GM12878 (cell line): Measurements from ENCODE around the gene FSIP1. TPM values are rescaled to one million over a fixed set of nuclear protein-coding genes. Genes with fewer than 3 reads are reported as not detected.

Source experiments
- ATAC-seq: fragments of 200-7000 bp; cut with Tn5 transposase; 3 replicates; pipeline ENCODE4 v1.9.1; 2020; ENCODE audit warnings: mild to moderate bottlenecking, moderate library complexity
- BruUV-seq: library from RNA; stranded (reverse); fragments of 400-500 nt; replicated peaks from 2 replicates; lab custom pipeline; 2021; lab: Mats Ljungman, UMichigan
- CTCF ChIA-PET: fragments of 300-600 bp; sonication (Branson Sonifier 250); formaldehyde crosslinking; extraction: SDS; loops from one replicate; lab custom pipeline; 2021; ENCODE audit warnings: inconsistent platforms; lab: Yijun Ruan, JAX
- POLR2A ChIA-PET: fragments of 350-600 bp; formaldehyde crosslinking; extraction: SDS; loops from one replicate; lab custom pipeline; 2021; ENCODE audit warnings: inconsistent platforms; lab: Charles Lee
- RAD21 ChIA-PET: fragments of 300-600 bp; sonication (Branson Sonifier 250); formaldehyde crosslinking; loops from one replicate; lab custom pipeline; 2023; ENCODE audit warnings: antibody characterized with exemption; ENCODE audit not compliant: unreplicated experiment; lab: Charles Lee
- SMC1A ChIA-PET: fragments of 300-600 bp; sonication (Branson Sonifier 250); formaldehyde crosslinking; loops from one replicate; lab custom pipeline; 2023; ENCODE audit not compliant: unreplicated experiment, uncharacterized antibody; lab: Charles Lee
- DNase-seq: peaks from one replicate; pipeline ENCODE4 v3.0.0-alpha.2; 2011; ENCODE audit warnings: low read depth, low spot score
- FAIRE-seq: peaks from 3 replicates; lab custom pipeline; 2011; peaks lifted over from hg19 to GRCh38; lab: Jason Lieb, UNC
- H2AFZ ChIP-seq: 2 replicates; pipeline ENCODE4 v1.6.0; 2011; ENCODE audit warnings: low read depth, low read length, control low read depth; ENCODE audit not compliant: control insufficient read depth
- H3K27ac ChIP-seq: 2 replicates; pipeline ENCODE4 v1.5.1; 2011; ENCODE audit warnings: control low read depth; ENCODE audit not compliant: control insufficient read depth, insufficient read depth
- H3K27me3 ChIP-seq, 2 experiments: replicated peaks in 1 of 2; 2 replicates each; pipeline versions ENCODE4 v1.6.0 to v1.6.1; 2011; ENCODE audit warnings: low read length in 1 of 2; ENCODE audit not compliant: control insufficient read depth in 2 of 2, insufficient read depth in 2 of 2
- H3K36me3 ChIP-seq, 2 experiments: 2 replicates each; pipeline ENCODE4 v1.5.1; 2011; ENCODE audit warnings: low read length in 1 of 2; ENCODE audit not compliant: control insufficient read depth in 2 of 2, insufficient read depth in 2 of 2
- H3K4me1 ChIP-seq: 2 replicates; pipeline ENCODE4 v1.6.1; 2011; ENCODE audit warnings: mild to moderate bottlenecking, low read length, moderate library complexity, mixed read lengths; ENCODE audit not compliant: control insufficient read depth, insufficient read depth
- H3K4me2 ChIP-seq: 2 replicates; pipeline ENCODE4 v1.6.0; 2011; ENCODE audit warnings: control low read depth; ENCODE audit not compliant: control insufficient read depth, insufficient read depth
- H3K4me3 ChIP-seq: fragments of 200-600 bp; sonication (generic); 2 replicates; pipeline ENCODE4 v1.5.1; 2016
- H3K79me2 ChIP-seq: 2 replicates; pipeline ENCODE4 v1.6.0; 2011; ENCODE audit warnings: low read length; ENCODE audit not compliant: control insufficient read depth, insufficient read depth
- H3K9ac ChIP-seq: 2 replicates; pipeline ENCODE4 v1.8.0; 2011; ENCODE audit warnings: low read length, control low read depth, mixed read lengths; ENCODE audit not compliant: control insufficient read depth, insufficient read depth
- H3K9me3 ChIP-seq: replicated peaks from 3 replicates; pipeline ENCODE4 v1.5.1; 2011; ENCODE audit warnings: mild to moderate bottlenecking, low read length; ENCODE audit not compliant: control insufficient read depth, insufficient read depth
- H4K20me1 ChIP-seq: 2 replicates; pipeline ENCODE4 v1.6.0; 2011; ENCODE audit not compliant: control insufficient read depth, insufficient read depth
- CREM ChIP-seq: IDR thresholded peaks from 2 replicates; pipeline ENCODE4 v1.6.1; 2014; ENCODE audit warnings: antibody characterized with exemption, low read depth
- NFXL1 ChIP-seq: fragments of 450-650 bp; IDR thresholded peaks from 2 replicates; pipeline ENCODE4 v1.6.1; 2017; ENCODE audit warnings: antibody characterized with exemption, mild to moderate bottlenecking, borderline replicate concordance
- NR2F1 ChIP-seq: fragments of 450-650 bp; conservative IDR thresholded peaks from 2 replicates; pipeline ENCODE4 v1.6.1; 2017; ENCODE audit warnings: mild to moderate bottlenecking
- RB1 ChIP-seq: fragments of 450-650 bp; formaldehyde crosslinking; IDR thresholded peaks from 2 replicates; pipeline ENCODE4 v1.6.1; 2017; ENCODE audit warnings: mild to moderate bottlenecking, borderline replicate concordance
- RELA ChIP-seq: fragments of 450-650 bp; IDR thresholded peaks from 2 replicates; pipeline ENCODE4 v1.8.0; 2014; ENCODE audit warnings: borderline replicate concordance; ENCODE audit not compliant: partially characterized antibody
- STAT3 ChIP-seq: IDR thresholded peaks from 2 replicates; pipeline ENCODE4 v1.6.1; 2011; ENCODE audit warnings: low read depth, low read length, improper control_type of control experiment
- WGBS: methylation state at CpG from one replicate; pipeline ENCODE4 v1.1.6; 2016; ENCODE audit warnings: low lambda C conversion rate; ENCODE audit not compliant: insufficient replicate concordance, insufficient coverage; ENCODE audit errors: missing lambda C conversion rate; 5-methylcytosine and 5-hydroxymethylcytosine counted together
- in situ Hi-C: fragments of 300-500 bp; cut with MboI; formaldehyde crosslinking; loops from 9 replicates; pipeline ENCODE4 v1.14.3; 2018; ENCODE audit warnings: mixed read lengths
- intact Hi-C: fragments of 100-400 bp; cut with micrococcal nuclease; formaldehyde crosslinking; loops from one replicate; pipeline ENCODE4 v1.14.2; 2022; ENCODE audit not compliant: unreplicated experiment
- polyA plus RNA-seq, 11 experiments: library from polyadenylated mRNA; depleted of rRNA in 4 of 11; unstranded in 6 of 11; stranded (reverse) in 5 of 11; fragments of >200 nt; fragmentation: Nextera tagmentation in 4 of 11; fragmentation: Illumina TruSeq in 1 of 11; extraction: Ambion mirVana in 4 of 11; extraction: Trizol in 1 of 11; gene quantifications; 1 replicate in 1 of 11; 2 replicates in 10 of 11; pipeline versions ENCODE4 v1.2.1 to v1.2.3, GENCODE V29; 2011 to 2016; ENCODE audit warnings: inconsistent platforms in 2 of 11, missing spikeins in 2 of 11, low read depth in 1 of 11
- total RNA-seq, 4 experiments: library from RNA; depleted of rRNA in 3 of 4; stranded (reverse); fragments of >200 nt in 3 of 4; fragmentation: Illumina TruSeq in 1 of 4; extraction: Trizol in 1 of 4; gene quantifications; 2 replicates each; pipeline versions ENCODE4 v1.2.1 to v1.2.3, GENCODE V29; 2013 to 2021
- TF ChIP-seq, protein P1 (sequence below): fragments of 150-350 bp; IDR thresholded peaks from 2 replicates; pipeline ENCODE4 v1.6.1; 2016; ENCODE audit warnings: low read depth, low read length
- TF ChIP-seq, protein P2 (sequence below): fragments of 450-650 bp; IDR thresholded peaks from 2 replicates; pipeline ENCODE4 v1.6.1; 2018; ENCODE audit warnings: borderline replicate concordance, mild to moderate bottlenecking; ENCODE audit not compliant: partially characterized antibody
- TF ChIP-seq, protein P3 (sequence below): fragments of 450-650 bp; IDR thresholded peaks from 2 replicates; pipeline ENCODE4 v1.6.1; 2017; ENCODE audit warnings: mild to moderate bottlenecking, moderate library complexity

The FSIP1 gene
- total and polyA plus RNA-seq, 10 of the 15 experiments (the other 5 are each of a cell fraction or from before 2014, with no cell fraction given): 0.15 to 0.67 (median 0.35) TPM

DNA sequence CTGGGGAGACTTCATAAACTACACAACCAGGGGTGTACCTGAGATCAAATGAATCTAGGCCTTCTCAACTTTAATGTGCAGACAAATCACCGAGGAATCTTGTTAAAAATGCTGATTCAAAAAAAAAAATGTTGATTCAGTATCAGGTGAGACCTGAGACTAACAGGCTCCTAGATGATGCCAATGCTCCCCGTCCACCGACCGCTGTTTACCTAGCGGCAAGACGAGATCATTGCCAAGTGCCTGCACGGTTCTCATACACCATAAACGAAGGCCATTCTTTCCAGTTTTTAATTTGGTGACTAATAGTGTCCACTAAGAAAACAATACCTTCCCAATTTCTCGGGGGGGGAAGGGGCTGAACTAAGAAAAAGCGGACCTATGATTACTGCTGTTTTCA lies 2.5 kb upstream of the FSIP1 start:
- ChIA-PET CTCF (interaction anchor here (0.7 to 4.2 kb wide), 19 partner anchors 11 to 490 kb away, joined by 3 to 23 read pairs (median 4); no protein-coding TSS in a partner anchor), POLR2A (no interaction called here), RAD21 (interaction anchor here (0.9 to 2.0 kb wide), 4 partner anchors 27 to 311 kb away, joined by 3 to 9 read pairs (median 3); no protein-coding TSS in a partner anchor), SMC1A (interaction anchor here (0.7 to 2.4 kb wide), 10 partner anchors 11 to 322 kb away, joined by 3 to 14 read pairs (median 4); no protein-coding TSS in a partner anchor)
- Histone ChIP-seq H3K9ac (no peak overlapping the region), H3K4me3 (no peak overlapping the region), H4K20me1 (no peaks in the 10 kb centered on the region), H3K27ac (no peak overlapping the region), H3K4me2 (no peak overlapping the region), H3K27me3 (no peaks in the 10 kb centered on the region), H2AFZ (no peak overlapping the region), H3K4me1 (peaks cover 17% of the 10 kb centered on the region), H3K36me3 (no peaks in the 10 kb centered on the region; a peak in 1 of 4 replicates), H3K79me2 (peaks cover 12% of the 10 kb centered on the region), H3K9me3 (no peaks in the 10 kb centered on the region)
- no peak for TF ChIP-seq RB1
- TF ChIP-seq STAT3: no peak
- TF ChIP-seq, protein P1, sequence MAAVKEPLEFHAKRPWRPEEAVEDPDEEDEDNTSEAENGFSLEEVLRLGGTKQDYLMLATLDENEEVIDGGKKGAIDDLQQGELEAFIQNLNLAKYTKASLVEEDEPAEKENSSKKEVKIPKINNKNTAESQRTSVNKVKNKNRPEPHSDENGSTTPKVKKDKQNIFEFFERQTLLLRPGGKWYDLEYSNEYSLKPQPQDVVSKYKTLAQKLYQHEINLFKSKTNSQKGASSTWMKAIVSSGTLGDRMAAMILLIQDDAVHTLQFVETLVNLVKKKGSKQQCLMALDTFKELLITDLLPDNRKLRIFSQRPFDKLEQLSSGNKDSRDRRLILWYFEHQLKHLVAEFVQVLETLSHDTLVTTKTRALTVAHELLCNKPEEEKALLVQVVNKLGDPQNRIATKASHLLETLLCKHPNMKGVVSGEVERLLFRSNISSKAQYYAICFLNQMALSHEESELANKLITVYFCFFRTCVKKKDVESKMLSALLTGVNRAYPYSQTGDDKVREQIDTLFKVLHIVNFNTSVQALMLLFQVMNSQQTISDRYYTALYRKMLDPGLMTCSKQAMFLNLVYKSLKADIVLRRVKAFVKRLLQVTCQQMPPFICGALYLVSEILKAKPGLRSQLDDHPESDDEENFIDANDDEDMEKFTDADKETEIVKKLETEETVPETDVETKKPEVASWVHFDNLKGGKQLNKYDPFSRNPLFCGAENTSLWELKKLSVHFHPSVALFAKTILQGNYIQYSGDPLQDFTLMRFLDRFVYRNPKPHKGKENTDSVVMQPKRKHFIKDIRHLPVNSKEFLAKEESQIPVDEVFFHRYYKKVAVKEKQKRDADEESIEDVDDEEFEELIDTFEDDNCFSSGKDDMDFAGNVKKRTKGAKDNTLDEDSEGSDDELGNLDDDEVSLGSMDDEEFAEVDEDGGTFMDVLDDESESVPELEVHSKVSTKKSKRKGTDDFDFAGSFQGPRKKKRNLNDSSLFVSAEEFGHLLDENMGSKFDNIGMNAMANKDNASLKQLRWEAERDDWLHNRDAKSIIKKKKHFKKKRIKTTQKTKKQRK: no peak
- TF ChIP-seq CREM: no peak
- TF ChIP-seq NFXL1: no peak
- TF ChIP-seq, protein P2, sequence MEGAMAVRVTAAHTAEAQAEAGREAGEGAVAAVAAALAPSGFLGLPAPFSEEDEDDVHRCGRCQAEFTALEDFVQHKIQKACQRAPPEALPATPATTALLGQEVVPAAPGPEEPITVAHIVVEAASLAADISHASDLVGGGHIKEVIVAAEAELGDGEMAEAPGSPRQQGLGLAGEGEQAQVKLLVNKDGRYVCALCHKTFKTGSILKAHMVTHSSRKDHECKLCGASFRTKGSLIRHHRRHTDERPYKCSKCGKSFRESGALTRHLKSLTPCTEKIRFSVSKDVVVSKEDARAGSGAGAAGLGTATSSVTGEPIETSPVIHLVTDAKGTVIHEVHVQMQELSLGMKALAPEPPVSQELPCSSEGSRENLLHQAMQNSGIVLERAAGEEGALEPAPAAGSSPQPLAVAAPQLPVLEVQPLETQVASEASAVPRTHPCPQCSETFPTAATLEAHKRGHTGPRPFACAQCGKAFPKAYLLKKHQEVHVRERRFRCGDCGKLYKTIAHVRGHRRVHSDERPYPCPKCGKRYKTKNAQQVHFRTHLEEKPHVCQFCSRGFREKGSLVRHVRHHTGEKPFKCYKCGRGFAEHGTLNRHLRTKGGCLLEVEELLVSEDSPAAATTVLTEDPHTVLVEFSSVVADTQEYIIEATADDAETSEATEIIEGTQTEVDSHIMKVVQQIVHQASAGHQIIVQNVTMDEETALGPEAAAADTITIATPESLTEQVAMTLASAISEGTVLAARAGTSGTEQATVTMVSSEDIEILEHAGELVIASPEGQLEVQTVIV: no peak
- no peak for TF ChIP-seq RELA
- TF ChIP-seq NR2F1: no peak
- TF ChIP-seq, protein P3, sequence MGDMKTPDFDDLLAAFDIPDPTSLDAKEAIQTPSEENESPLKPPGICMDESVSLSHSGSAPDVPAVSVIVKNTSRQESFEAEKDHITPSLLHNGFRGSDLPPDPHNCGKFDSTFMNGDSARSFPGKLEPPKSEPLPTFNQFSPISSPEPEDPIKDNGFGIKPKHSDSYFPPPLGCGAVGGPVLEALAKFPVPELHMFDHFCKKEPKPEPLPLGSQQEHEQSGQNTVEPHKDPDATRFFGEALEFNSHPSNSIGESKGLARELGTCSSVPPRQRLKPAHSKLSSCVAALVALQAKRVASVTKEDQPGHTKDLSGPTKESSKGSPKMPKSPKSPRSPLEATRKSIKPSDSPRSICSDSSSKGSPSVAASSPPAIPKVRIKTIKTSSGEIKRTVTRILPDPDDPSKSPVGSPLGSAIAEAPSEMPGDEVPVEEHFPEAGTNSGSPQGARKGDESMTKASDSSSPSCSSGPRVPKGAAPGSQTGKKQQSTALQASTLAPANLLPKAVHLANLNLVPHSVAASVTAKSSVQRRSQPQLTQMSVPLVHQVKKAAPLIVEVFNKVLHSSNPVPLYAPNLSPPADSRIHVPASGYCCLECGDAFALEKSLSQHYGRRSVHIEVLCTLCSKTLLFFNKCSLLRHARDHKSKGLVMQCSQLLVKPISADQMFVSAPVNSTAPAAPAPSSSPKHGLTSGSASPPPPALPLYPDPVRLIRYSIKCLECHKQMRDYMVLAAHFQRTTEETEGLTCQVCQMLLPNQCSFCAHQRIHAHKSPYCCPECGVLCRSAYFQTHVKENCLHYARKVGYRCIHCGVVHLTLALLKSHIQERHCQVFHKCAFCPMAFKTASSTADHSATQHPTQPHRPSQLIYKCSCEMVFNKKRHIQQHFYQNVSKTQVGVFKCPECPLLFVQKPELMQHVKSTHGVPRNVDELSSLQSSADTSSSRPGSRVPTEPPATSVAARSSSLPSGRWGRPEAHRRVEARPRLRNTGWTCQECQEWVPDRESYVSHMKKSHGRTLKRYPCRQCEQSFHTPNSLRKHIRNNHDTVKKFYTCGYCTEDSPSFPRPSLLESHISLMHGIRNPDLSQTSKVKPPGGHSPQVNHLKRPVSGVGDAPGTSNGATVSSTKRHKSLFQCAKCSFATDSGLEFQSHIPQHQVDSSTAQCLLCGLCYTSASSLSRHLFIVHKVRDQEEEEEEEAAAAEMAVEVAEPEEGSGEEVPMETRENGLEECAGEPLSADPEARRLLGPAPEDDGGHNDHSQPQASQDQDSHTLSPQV: no peak
- 95% methylated on average over 10 of the region's 10 CpGs for WGBS
- in situ Hi-C loops: loop anchor here (5.0 to 10.0 kb wide), 3 partner anchors 92 to 490 kb away; partner anchors contain the start of gene BMF
- FAIRE-seq (no peak), ATAC-seq (no peak), DNase-seq (no peak)
- intact Hi-C loops: loop anchor here (5.0 kb wide), 3 partner anchors 147 to 322 kb away; partner anchors contain the start of genes BMF and EIF2AK4
- no TSS peak for BruUV-seq
